C4-2B (cell line): ENCODE data around the gene TIPARP.

ENCODE experiments used
- H3K27ac ChIP-seq: fragments of 450-650 bp; 2 replicates; pipeline ENCODE4 v1.5.1; 2017
- ZFX ChIP-seq: fragments of 450-650 bp; IDR thresholded peaks from 2 replicates; pipeline ENCODE4 v1.6.1; 2017
- TF ChIP-seq, protein P1 (sequence below): fragments of 450-650 bp; conservative IDR thresholded peaks from 2 replicates; pipeline ENCODE4 v1.5.1; 2017; ENCODE audit warnings: mild to moderate bottlenecking

TIPARP gene

DNA sequence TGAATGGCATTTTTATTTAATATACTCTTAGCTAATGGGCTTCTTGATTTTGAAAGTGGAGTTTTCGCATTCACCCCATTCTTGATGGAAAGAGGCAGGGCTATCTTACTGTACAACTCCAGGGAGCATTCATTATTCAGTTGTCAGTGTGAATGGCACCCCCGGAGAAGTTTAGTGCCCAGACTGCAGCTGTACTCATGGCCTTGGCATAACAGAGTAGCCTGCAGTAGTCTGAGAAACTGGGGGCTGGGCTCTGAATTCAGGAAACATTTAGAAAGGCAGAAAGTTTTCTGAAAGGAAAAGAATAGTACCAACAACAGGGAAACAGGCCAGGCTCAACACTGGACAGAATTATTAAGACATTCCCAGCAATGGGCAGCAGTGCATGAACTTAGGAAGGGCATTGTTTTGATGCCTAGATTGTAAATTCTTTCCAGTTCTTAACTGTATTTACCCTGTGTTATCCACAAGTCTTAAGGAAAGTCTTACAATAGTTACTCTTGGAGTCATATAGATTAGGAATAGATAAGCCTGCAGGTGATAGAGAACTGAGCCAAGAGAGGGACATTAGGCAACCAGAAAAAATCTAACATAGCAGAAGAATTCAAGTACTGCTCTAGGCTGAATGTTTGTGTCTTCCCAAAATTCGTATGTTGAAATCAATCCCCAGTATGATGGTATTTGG is 44.4 kb downstream of the TIPARP start:
- TF ChIP-seq, protein P1, sequence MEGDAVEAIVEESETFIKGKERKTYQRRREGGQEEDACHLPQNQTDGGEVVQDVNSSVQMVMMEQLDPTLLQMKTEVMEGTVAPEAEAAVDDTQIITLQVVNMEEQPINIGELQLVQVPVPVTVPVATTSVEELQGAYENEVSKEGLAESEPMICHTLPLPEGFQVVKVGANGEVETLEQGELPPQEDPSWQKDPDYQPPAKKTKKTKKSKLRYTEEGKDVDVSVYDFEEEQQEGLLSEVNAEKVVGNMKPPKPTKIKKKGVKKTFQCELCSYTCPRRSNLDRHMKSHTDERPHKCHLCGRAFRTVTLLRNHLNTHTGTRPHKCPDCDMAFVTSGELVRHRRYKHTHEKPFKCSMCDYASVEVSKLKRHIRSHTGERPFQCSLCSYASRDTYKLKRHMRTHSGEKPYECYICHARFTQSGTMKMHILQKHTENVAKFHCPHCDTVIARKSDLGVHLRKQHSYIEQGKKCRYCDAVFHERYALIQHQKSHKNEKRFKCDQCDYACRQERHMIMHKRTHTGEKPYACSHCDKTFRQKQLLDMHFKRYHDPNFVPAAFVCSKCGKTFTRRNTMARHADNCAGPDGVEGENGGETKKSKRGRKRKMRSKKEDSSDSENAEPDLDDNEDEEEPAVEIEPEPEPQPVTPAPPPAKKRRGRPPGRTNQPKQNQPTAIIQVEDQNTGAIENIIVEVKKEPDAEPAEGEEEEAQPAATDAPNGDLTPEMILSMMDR, result no peak
- TF ChIP-seq ZFX, result no peak
- no peak overlapping the region for H3K27ac ChIP-seq

GRCh38 chr3:156720826-156721225 is 46.4 kb downstream of the TIPARP start:
- TF ChIP-seq, protein P1, result no peak
- no peak for TF ChIP-seq ZFX
- H3K27ac ChIP-seq, result no peak overlapping the region

DNA sequence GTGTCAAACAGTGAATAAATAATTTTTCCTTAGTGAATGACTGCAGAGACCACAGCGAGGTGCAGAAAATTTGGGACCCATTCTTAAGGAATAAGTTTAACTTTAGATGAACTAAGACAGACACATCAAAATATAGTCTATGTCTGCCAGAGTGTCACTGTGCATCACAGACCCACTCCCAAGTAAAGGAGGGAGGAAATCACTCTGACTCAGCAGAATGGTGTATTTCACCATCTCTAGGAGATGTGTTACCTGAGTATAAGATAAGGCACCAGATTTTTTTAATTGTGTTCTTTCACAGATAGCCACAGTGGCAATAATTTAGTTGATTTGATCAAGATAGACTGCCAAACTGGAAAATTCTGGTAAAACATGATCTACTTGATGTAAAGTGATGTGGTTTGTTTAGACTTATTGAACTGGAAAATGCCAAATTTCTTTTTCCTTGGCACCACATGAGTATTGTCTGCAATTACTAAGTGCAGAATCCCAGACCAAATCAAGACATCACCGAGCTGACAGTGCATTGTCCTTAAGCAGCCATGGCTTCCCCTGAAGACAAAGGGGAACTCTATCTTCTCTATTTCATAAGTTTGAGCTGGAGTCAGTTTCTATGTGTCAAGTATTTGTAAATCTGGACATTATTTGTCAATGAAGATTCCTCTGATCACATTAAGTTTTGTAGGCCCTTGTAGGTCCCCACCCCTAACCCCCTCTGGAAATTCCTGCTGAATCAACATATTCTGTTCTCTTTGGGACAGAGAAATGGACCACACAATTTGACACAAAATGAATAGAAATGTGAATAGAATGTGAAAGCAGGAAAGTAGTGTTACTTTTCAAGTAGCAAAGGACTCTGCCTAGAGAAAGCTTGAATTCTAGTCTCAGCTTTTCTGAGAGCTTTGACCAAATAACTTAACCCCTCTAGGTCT is 47.6 kb downstream of the TIPARP start:
- TF ChIP-seq, protein P1, result no peak
- TF ChIP-seq ZFX, result no peak
- no peak overlapping the region for H3K27ac ChIP-seq

GRCh38 chr3:156723182-156723619 is 48.8 kb downstream of the TIPARP start:
- H3K27ac ChIP-seq, result no peak overlapping the region
- TF ChIP-seq, protein P1, result no peak
- no peak for TF ChIP-seq ZFX

DNA sequence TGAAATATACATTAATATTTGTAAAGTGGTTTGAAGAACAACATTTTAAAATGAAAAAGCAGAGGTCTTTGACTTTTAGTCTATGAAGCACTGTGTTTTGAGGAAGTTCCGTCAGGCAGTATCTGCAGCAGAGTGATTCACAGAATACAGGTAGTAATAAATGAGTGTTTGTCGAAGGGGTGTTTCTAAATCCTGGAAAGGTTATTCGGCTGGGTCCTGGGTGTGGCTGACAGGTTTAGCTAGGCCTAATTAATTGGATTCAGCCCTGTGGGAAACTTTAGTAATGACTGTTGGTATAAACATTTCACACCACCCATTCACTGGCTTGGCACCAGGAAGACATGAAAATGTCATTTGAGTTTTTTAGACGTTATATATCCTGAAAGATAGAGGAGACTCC is 51.3 kb downstream of the TIPARP start:
- no peak overlapping the region for H3K27ac ChIP-seq
- no peak for TF ChIP-seq ZFX
- TF ChIP-seq, protein P1, result no peak

GRCh38 chr3:156726456-156726855 is 52.1 kb downstream of the TIPARP start:
- TF ChIP-seq, protein P1, result no peak
- no peak for TF ChIP-seq ZFX
- no peak overlapping the region for H3K27ac ChIP-seq

DNA sequence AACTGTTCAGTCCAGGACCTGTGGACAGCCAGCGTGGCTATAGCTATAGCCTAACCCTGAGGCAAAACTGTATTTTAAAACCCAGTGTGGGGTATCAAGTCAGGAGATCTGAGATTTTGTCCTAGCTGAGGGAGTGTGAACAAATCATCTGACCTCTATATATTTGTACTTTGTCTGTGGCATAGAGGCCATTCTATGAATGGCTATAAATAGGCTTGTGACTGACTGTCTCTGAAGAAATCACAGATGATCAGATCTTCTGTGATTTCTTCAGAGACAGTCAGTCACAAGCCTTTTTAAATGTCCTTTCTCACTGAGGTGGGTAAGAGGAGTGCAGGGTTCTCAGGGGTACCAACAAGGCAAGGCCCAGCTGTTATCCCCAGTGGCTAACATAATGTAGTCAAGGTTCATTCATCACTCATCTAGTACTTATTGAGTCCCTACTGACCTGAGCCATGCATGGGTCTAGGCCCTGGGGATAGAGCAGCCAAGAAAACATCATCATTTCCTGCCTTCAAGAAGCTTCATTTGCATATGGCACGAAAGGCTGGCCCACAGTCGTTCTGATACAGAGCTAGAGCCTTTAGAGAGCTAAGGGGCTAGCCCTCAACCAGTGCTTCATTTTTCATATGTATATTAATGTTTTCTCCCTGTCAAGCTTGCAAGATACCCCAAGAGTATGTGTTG is 53.3 kb downstream of the TIPARP start:
- TF ChIP-seq, protein P1, result no peak
- TF ChIP-seq ZFX, result no peak
- H3K27ac ChIP-seq, result no peak overlapping the region
